ENCODE data around the gene HFE. TPM values are rescaled to one million over a fixed set of nuclear protein-coding genes. Genes with fewer than 3 reads are reported as not detected.

HFE gene
- total RNA-seq, 2 experiments from 2014 or later: 0.69 to 0.72 TPM

GRCh38 chr6:26140254-26140966 lies 53.2 kb downstream of the HFE start:
- Histone ChIP-seq H3K9me3 (ENCODE audit: low read length) (no peaks in the 10 kb centered on the region), H3K79me2 (ENCODE audit: insufficient read depth, low read depth, low read length) (no peaks in the 10 kb centered on the region), H3K9me2 (ENCODE audit: insufficient read depth, low read length) (no peaks in the 10 kb centered on the region), H3K4me2 (ENCODE audit: low read length) (no peak overlapping the region), H3K4me3 (ENCODE audit: low read depth, low read length, poor library complexity, severe bottlenecking) (no peak overlapping the region), H3K36me3 (ENCODE audit: insufficient read depth, low read length) (no peaks in the 10 kb centered on the region), H2AFZ (ENCODE audit: low read length) (no peak overlapping the region), H4K20me1 (ENCODE audit: insufficient read depth, low read length) (no peaks in the 10 kb centered on the region), H3K27ac (ENCODE audit: low read depth, low read length, poor library complexity, severe bottlenecking) (no peak overlapping the region), H3K4me1 (ENCODE audit: insufficient read depth, low read length, poor library complexity, severe bottlenecking) (peaks cover 9% of the 10 kb centered on the region)
- ChIA-PET POLR2A (no interaction called here), CTCF (ENCODE audit: unreplicated experiment) (no interaction called here)
- no TSS peak for BruUV-seq (replicated peaks)
- intact Hi-C loops (cut with micrococcal nuclease; ENCODE audit: unreplicated experiment): no loop called here
- TF ChIP-seq CTCF (conservative IDR thresholded peaks at IDR 0.05; ENCODE audit: low read length): no peak
- no peak for TF ChIP-seq EZH2phosphoT487 (IDR thresholded peaks at IDR 0.05; ENCODE audit: borderline replicate concordance, low read depth, low read length)
- DNase-seq (ENCODE audit: low spot score): no peak

- no peaks in the 10 kb centered on the region for H3K79me2 ChIP-seq (ENCODE audit: insufficient read depth, low read depth, low read length)
- BruUV-seq (replicated peaks): no TSS peak
- H3K9me3 ChIP-seq (ENCODE audit: low read length): no peaks in the 10 kb centered on the region
- H3K27ac ChIP-seq (ENCODE audit: low read depth, low read length, poor library complexity, severe bottlenecking): no peak overlapping the region
- H3K9me2 ChIP-seq (ENCODE audit: insufficient read depth, low read length): no peaks in the 10 kb centered on the region
- H3K36me3 ChIP-seq (ENCODE audit: insufficient read depth, low read length): no peaks in the 10 kb centered on the region
- H3K4me3 ChIP-seq (ENCODE audit: low read depth, low read length, poor library complexity, severe bottlenecking): no peak overlapping the region
- no peaks in the 10 kb centered on the region for H4K20me1 ChIP-seq (ENCODE audit: insufficient read depth, low read length)
- no peak overlapping the region for H2AFZ ChIP-seq (ENCODE audit: low read length)
- no peak for DNase-seq (ENCODE audit: low spot score)
- H3K4me1 ChIP-seq (ENCODE audit: insufficient read depth, low read length, poor library complexity, severe bottlenecking): peaks cover 9% of the 10 kb centered on the region
- intact Hi-C loops (cut with micrococcal nuclease; ENCODE audit: unreplicated experiment): no loop called here
- no peak overlapping the region for H3K4me2 ChIP-seq (ENCODE audit: low read length)
- TF ChIP-seq EZH2phosphoT487 (IDR thresholded peaks at IDR 0.05; ENCODE audit: borderline replicate concordance, low read depth, low read length) (no peak), CTCF (conservative IDR thresholded peaks at IDR 0.05; ENCODE audit: low read length) (no peak)
- ChIA-PET CTCF (ENCODE audit: unreplicated experiment) (no interaction called here), POLR2A (interaction anchor here (2.0 kb wide), 1 partner anchor 15 kb away, joined by 15 read pairs; a partner anchor contains a TSS)
These were observed 53.7 kb downstream of the HFE start for GRCh38 chr6:26140967-26141294.

- H4K20me1 ChIP-seq (ENCODE audit: insufficient read depth, low read length): no peaks in the 10 kb centered on the region
- H3K9me3 ChIP-seq (ENCODE audit: low read length): no peaks in the 10 kb centered on the region
- POLR2A ChIA-PET: interaction anchor here (0.8 to 2.0 kb wide), 7 partner anchors 8 to 91 kb away, joined by 3 to 15 read pairs (median 5); a partner anchor contains a TSS
- BruUV-seq (replicated peaks): no TSS peak
- H2AFZ ChIP-seq (ENCODE audit: low read length): no peak overlapping the region
- CTCF ChIA-PET (ENCODE audit: unreplicated experiment): no interaction called here
- H3K4me1 ChIP-seq (ENCODE audit: insufficient read depth, low read length, poor library complexity, severe bottlenecking): peaks cover 9% of the 10 kb centered on the region
- H3K27ac ChIP-seq (ENCODE audit: low read depth, low read length, poor library complexity, severe bottlenecking): no peak overlapping the region
- H3K9me2 ChIP-seq (ENCODE audit: insufficient read depth, low read length): no peaks in the 10 kb centered on the region
- intact Hi-C loops (cut with micrococcal nuclease; ENCODE audit: unreplicated experiment): no loop called here
- no peak overlapping the region for H3K4me3 ChIP-seq (ENCODE audit: low read depth, low read length, poor library complexity, severe bottlenecking)
- TF ChIP-seq CTCF (conservative IDR thresholded peaks at IDR 0.05; ENCODE audit: low read length) (no peak), EZH2phosphoT487 (IDR thresholded peaks at IDR 0.05; ENCODE audit: borderline replicate concordance, low read depth, low read length) (no peak)
- no peak for DNase-seq (ENCODE audit: low spot score)
- no peaks in the 10 kb centered on the region for H3K36me3 ChIP-seq (ENCODE audit: insufficient read depth, low read length)
- H3K4me2 ChIP-seq (ENCODE audit: low read length): no peak overlapping the region
- H3K79me2 ChIP-seq (ENCODE audit: insufficient read depth, low read depth, low read length): no peaks in the 10 kb centered on the region
These were observed 54.2 kb downstream of the HFE start for GRCh38 chr6:26141378-26141904.

Measured in OCI-LY7 (cell line).